ENCODE results near the gene DNMT3A.

DNMT3A gene

DNA sequence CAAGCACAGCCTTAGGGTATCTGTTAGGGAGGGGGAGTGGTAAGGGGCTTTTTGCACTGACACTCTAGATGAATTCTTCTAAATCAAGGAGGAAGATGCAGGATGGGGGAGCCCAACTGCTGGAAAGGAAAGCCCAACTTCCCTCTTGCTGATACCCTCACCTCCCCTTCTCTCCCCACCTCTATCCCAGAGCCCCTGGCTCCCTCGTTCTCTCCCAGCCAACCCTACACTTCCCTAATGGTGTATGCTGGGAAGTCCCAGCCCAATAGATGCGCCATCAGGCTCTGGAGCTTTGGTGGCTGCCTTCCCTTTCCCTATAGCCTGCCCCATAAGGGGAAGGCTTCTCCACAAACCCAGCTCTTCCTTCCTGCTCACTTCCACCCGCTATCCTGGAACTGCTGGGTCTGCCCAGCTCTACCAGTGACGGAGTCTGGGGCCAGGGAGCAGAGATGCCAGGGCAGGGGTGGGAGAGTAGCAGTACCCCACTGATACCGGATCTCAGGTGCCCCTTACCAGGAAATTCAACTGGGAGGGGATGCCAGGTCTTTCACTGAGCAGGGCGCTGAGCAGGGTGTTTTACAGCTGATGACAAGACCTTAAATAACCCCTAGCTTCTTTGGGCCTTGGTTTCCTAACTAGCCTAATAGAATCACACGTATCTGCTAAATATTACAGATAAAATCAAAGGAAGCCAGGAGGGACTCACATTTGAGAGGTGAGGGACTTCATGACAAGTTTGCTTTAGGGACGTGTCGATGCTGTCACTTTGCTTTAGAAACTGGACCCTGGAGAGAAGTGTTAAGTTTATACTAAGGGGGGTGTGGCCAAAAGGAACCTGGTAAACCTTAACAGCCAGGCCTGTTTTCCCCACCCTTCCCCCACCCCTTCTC, 82.6 kb downstream of the DNMT3A start:
- DNase-seq (no peak), ATAC-seq (ENCODE audit: insufficient read depth, low read depth) (no peak)
- no peaks in the 10 kb centered on the region for H3K27me3 ChIP-seq (ENCODE audit: insufficient read depth, low read length, poor library complexity)
- no peak overlapping the region for H3K9ac ChIP-seq (ENCODE audit: low read depth, low read length)
- H3K4me2 ChIP-seq (ENCODE audit: insufficient read depth, low read length): no peak overlapping the region
- H3K4me3 ChIP-seq (ENCODE audit: low read depth in 1 of 2, low read length in 2 of 2): no peak overlapping the region
- no peaks in the 10 kb centered on the region for H3K79me2 ChIP-seq (ENCODE audit: insufficient read depth, low read length)
- no peaks in the 10 kb centered on the region for H3K4me1 ChIP-seq (ENCODE audit: insufficient read depth, low read length)
- no peak for TF ChIP-seq EZH2 (IDR thresholded peaks at IDR 0.05; ENCODE audit: borderline replicate concordance, low read depth, low read length, severe bottlenecking)
- TF ChIP-seq, protein P1, sequence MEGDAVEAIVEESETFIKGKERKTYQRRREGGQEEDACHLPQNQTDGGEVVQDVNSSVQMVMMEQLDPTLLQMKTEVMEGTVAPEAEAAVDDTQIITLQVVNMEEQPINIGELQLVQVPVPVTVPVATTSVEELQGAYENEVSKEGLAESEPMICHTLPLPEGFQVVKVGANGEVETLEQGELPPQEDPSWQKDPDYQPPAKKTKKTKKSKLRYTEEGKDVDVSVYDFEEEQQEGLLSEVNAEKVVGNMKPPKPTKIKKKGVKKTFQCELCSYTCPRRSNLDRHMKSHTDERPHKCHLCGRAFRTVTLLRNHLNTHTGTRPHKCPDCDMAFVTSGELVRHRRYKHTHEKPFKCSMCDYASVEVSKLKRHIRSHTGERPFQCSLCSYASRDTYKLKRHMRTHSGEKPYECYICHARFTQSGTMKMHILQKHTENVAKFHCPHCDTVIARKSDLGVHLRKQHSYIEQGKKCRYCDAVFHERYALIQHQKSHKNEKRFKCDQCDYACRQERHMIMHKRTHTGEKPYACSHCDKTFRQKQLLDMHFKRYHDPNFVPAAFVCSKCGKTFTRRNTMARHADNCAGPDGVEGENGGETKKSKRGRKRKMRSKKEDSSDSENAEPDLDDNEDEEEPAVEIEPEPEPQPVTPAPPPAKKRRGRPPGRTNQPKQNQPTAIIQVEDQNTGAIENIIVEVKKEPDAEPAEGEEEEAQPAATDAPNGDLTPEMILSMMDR (IDR thresholded peaks at IDR 0.05; ENCODE audit: borderline replicate concordance, extremely low read depth, low read length, poor library complexity, severe bottlenecking): no peak
- no peak overlapping the region for H3K27ac ChIP-seq (ENCODE audit: low read length)
- no peak overlapping the region for H2AFZ ChIP-seq (ENCODE audit: low read depth, low read length)
- peaks cover 59% of the 10 kb centered on the region for H3K36me3 ChIP-seq (ENCODE audit: insufficient read depth, low read length)
- no peaks in the 10 kb centered on the region for H4K20me1 ChIP-seq (ENCODE audit: insufficient read depth, low read length)
- H3K9me3 ChIP-seq (ENCODE audit: insufficient read depth, low read length, severe bottlenecking): no peaks in the 10 kb centered on the region

DNA sequence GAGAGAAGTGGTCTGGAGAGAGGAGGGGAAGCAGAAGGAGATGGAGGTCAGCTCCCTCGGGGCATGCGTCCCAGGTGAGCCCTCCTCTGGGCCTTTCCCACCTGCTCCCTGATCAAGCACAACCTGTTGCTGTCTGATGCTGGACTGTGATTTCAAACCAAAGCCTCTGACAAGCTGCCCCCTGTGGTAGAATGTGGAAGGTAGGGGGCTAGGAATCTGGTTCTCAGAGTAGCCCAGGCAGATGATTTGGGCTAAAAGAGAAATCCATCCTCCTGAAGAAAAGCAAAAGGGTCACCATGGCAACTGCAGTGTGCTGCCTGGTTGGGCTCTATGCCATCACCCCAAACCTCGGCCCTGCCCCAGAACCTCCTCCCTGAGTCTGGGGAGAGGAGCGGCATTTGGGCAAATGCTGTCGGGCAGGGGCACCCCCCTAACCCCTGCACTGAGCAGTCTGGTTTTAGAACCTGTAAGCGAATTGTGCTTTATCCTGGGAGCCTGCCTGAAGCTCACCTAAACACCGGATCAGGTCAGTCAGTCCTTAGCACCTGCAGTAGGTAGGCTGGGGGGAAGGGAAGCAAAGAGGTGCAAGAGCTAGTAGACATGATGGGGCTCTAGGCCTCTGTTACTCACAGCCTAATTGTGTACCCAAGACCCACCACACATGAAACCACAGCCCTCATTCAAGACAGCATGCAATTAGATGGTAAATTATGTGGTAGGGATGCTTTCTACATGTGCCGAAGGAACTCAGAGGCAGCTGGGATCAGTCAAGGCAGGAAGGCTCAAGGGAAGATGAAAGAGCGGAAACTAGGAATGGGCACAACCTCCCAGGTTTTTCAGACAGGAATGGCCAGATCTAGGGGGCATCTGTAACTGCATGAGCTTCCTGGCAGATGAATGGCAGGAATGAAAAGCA, 83.5 kb downstream of the DNMT3A start:
- Histone ChIP-seq H3K9me3 (ENCODE audit: insufficient read depth, low read length, severe bottlenecking) (no peaks in the 10 kb centered on the region), H3K27me3 (ENCODE audit: insufficient read depth, low read length, poor library complexity) (no peaks in the 10 kb centered on the region), H3K9ac (ENCODE audit: low read depth, low read length) (no peak overlapping the region), H3K4me1 (ENCODE audit: insufficient read depth, low read length) (no peaks in the 10 kb centered on the region), H3K4me2 (ENCODE audit: insufficient read depth, low read length) (no peak overlapping the region), H4K20me1 (ENCODE audit: insufficient read depth, low read length) (no peaks in the 10 kb centered on the region), H3K36me3 (ENCODE audit: insufficient read depth, low read length) (peaks cover 54% of the 10 kb centered on the region), H3K27ac (ENCODE audit: low read length) (0 out of 2 replicates have a peak overlapping the region, but pooled peaks have one; percentile 22), H3K4me3 (ENCODE audit: low read depth in 1 of 2, low read length in 2 of 2) (no peak overlapping the region), H3K79me2 (ENCODE audit: insufficient read depth, low read length) (no peaks in the 10 kb centered on the region), H2AFZ (ENCODE audit: low read depth, low read length) (no peak overlapping the region)
- DNase-seq (no peak), ATAC-seq (ENCODE audit: insufficient read depth, low read depth) (no peak)
- TF ChIP-seq, protein P1 (IDR thresholded peaks at IDR 0.05; ENCODE audit: borderline replicate concordance, extremely low read depth, low read length, poor library complexity, severe bottlenecking): peak; percentile 4
- TF ChIP-seq EZH2 (IDR thresholded peaks at IDR 0.05; ENCODE audit: borderline replicate concordance, low read depth, low read length, severe bottlenecking): no peak

- Histone ChIP-seq H3K9me3 (ENCODE audit: insufficient read depth, low read length, severe bottlenecking) (no peaks in the 10 kb centered on the region), H2AFZ (ENCODE audit: low read depth, low read length) (no peak overlapping the region), H3K4me3 (ENCODE audit: low read depth in 1 of 2, low read length in 2 of 2) (no peak overlapping the region), H3K79me2 (ENCODE audit: insufficient read depth, low read length) (no peaks in the 10 kb centered on the region), H4K20me1 (ENCODE audit: insufficient read depth, low read length) (no peaks in the 10 kb centered on the region), H3K27ac (ENCODE audit: low read length) (no peak overlapping the region), H3K4me2 (ENCODE audit: insufficient read depth, low read length) (no peak overlapping the region), H3K4me1 (ENCODE audit: insufficient read depth, low read length) (peaks cover 5% of the 10 kb centered on the region; the same call in 1 of the 2 replicates), H3K9ac (ENCODE audit: low read depth, low read length) (no peak overlapping the region), H3K27me3 (ENCODE audit: insufficient read depth, low read length, poor library complexity) (no peaks in the 10 kb centered on the region), H3K36me3 (ENCODE audit: insufficient read depth, low read length) (peaks cover 58% of the 10 kb centered on the region)
- ATAC-seq (ENCODE audit: insufficient read depth, low read depth) (no peak), DNase-seq (no peak)
- no peak for TF ChIP-seq EZH2 (IDR thresholded peaks at IDR 0.05; ENCODE audit: borderline replicate concordance, low read depth, low read length, severe bottlenecking)
Measured at GRCh38 chr2:25257032-25257552, 84.6 kb downstream of the DNMT3A start.

Measured in DND-41 (cell line).